ENCODE data around the gene CDON.

- TF ChIP-seq CTCF (IDR thresholded peaks at IDR 0.05; ENCODE audit: low read depth, low read length, poor library complexity, severe bottlenecking): no peak
- TF ChIP-seq EZH2phosphoT487 (IDR thresholded peaks at IDR 0.05; ENCODE audit: borderline replicate concordance, low read length): no peak
Observed at GRCh38 chr11:125978778-125979407, 83.8 kb downstream of the CDON start.

All from DOHH2 (cell line).